Measurements from ENCODE around the gene CACNB4. TPM values are rescaled to one million over a fixed set of nuclear protein-coding genes. Genes with fewer than 3 reads are reported as not detected.
A peak's percentile ranks its signal among the peaks of the same experiment; 100 is the strongest.

CACNB4 gene
- polyA plus RNA-seq, 1 of the 3 experiments (the other 2 are of a cell fraction), result 0.18 TPM

- TF ChIP-seq YY1 (IDR thresholded peaks at IDR 0.05; ENCODE audit: low read depth), result no peak
- TF ChIP-seq SIN3A (IDR thresholded peaks at IDR 0.05; ENCODE audit: borderline replicate concordance, low read depth, low read length), result no peak
- no peak for TF ChIP-seq EP300 (IDR thresholded peaks at IDR 0.05; ENCODE audit: borderline replicate concordance in 1 of 2, low read depth in 1 of 2, low read length in 1 of 2)
- no peak for TF ChIP-seq TCF12 (IDR thresholded peaks at IDR 0.05)
- TF ChIP-seq, protein P1, sequence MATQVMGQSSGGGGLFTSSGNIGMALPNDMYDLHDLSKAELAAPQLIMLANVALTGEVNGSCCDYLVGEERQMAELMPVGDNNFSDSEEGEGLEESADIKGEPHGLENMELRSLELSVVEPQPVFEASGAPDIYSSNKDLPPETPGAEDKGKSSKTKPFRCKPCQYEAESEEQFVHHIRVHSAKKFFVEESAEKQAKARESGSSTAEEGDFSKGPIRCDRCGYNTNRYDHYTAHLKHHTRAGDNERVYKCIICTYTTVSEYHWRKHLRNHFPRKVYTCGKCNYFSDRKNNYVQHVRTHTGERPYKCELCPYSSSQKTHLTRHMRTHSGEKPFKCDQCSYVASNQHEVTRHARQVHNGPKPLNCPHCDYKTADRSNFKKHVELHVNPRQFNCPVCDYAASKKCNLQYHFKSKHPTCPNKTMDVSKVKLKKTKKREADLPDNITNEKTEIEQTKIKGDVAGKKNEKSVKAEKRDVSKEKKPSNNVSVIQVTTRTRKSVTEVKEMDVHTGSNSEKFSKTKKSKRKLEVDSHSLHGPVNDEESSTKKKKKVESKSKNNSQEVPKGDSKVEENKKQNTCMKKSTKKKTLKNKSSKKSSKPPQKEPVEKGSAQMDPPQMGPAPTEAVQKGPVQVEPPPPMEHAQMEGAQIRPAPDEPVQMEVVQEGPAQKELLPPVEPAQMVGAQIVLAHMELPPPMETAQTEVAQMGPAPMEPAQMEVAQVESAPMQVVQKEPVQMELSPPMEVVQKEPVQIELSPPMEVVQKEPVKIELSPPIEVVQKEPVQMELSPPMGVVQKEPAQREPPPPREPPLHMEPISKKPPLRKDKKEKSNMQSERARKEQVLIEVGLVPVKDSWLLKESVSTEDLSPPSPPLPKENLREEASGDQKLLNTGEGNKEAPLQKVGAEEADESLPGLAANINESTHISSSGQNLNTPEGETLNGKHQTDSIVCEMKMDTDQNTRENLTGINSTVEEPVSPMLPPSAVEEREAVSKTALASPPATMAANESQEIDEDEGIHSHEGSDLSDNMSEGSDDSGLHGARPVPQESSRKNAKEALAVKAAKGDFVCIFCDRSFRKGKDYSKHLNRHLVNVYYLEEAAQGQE (IDR thresholded peaks at IDR 0.05; ENCODE audit: low read depth, low read length), result no peak
- TF ChIP-seq USF2 (IDR thresholded peaks at IDR 0.05; ENCODE audit: borderline replicate concordance, low read depth, low read length), result no peak
- no peak for TF ChIP-seq MEF2A (IDR thresholded peaks at IDR 0.05; ENCODE audit: borderline replicate concordance, low read depth)
- peaks cover 0 to 4% of the 10 kb centered on the region in 2 experiments; a peak in 1 of 4 replicates for H3K4me1 ChIP-seq (ENCODE audit: control insufficient read depth in 1 of 2, insufficient read depth in 2 of 2, low read depth in 1 of 2, low read length in 1 of 2)
- WGBS (ENCODE audit: low lambda C conversion rate), result 88% methylated on average over 2 of the region's 2 CpGs
These were observed 257.8 kb downstream of the CACNB4 start for GRCh38 chr2:151841047-151841424.

GRCh38 chr2:151840216-151841046 is 258.4 kb downstream of the CACNB4 start:
- POLR2A ChIA-PET, result no interaction called here
- no peak overlapping the region for H3K27ac ChIP-seq (ENCODE audit: low read depth in 2 of 2, low read length in 1 of 2)
- 61% methylated on average over 5 of the region's 5 CpGs for WGBS (ENCODE audit: low lambda C conversion rate)
- no peaks in the 10 kb centered on the region for H3K79me2 ChIP-seq (ENCODE audit: insufficient read depth)
- no peak overlapping the region for H2AFZ ChIP-seq (ENCODE audit: low read depth)
- H3K36me3 ChIP-seq (replicated peaks in 1 of 2; ENCODE audit: control insufficient read depth in 1 of 2, insufficient read depth in 2 of 2, low read length in 1 of 2), result no peaks in the 10 kb centered on the region
- H3K4me3 ChIP-seq (ENCODE audit: low read depth in 2 of 2, low read length in 1 of 2), result no peak overlapping the region
- H3F3A ChIP-seq (replicated peaks; ENCODE audit: insufficient read depth), result no peaks in the 10 kb centered on the region
- no peaks in the 10 kb centered on the region for H3K9me2 ChIP-seq
- CTCF ChIA-PET, result interaction anchor here (0.8 to 1.1 kb wide), 2 partner anchors 28 to 77 kb away, joined by 3 read pairs; no protein-coding TSS in a partner anchor
- peak; percentile 13 for DNase-seq
- no peaks in the 10 kb centered on the region for H4K20me1 ChIP-seq (ENCODE audit: insufficient read depth)
- no peak overlapping the region for H3K4me2 ChIP-seq
- H3K27me3 ChIP-seq (ENCODE audit: insufficient read depth), result no peaks in the 10 kb centered on the region
- H3K4me1 ChIP-seq (ENCODE audit: control insufficient read depth in 1 of 2, insufficient read depth in 2 of 2, low read depth in 1 of 2, low read length in 1 of 2), result peaks cover 0 to 4% of the 10 kb centered on the region in 2 experiments; a peak in 1 of 4 replicates
- H3K9ac ChIP-seq, result no peak overlapping the region
- TF ChIP-seq MAX (IDR thresholded peaks at IDR 0.05; ENCODE audit: low read depth), result no peak
- peak; percentile 24; the same call in 1 of the 2 replicates for TF ChIP-seq PBX3 (IDR thresholded peaks at IDR 0.05)
- no peaks in the 10 kb centered on the region for H3K9me3 ChIP-seq

More at GRCh38 chr2:151841047-151841424, 257.8 kb downstream of the CACNB4 start:
- Histone ChIP-seq H4K20me1 (ENCODE audit: insufficient read depth) (no peaks in the 10 kb centered on the region), H3K36me3 (replicated peaks in 1 of 2; ENCODE audit: control insufficient read depth in 1 of 2, insufficient read depth in 2 of 2, low read length in 1 of 2) (no peaks in the 10 kb centered on the region), H3K27me3 (ENCODE audit: insufficient read depth) (no peaks in the 10 kb centered on the region), H3F3A (replicated peaks; ENCODE audit: insufficient read depth) (no peaks in the 10 kb centered on the region), H3K79me2 (ENCODE audit: insufficient read depth) (no peaks in the 10 kb centered on the region), H3K9me3 (no peaks in the 10 kb centered on the region), H3K9ac (no peak overlapping the region), H3K4me2 (no peak overlapping the region), H2AFZ (ENCODE audit: low read depth) (no peak overlapping the region), H3K4me3 (ENCODE audit: low read depth in 2 of 2, low read length in 1 of 2) (no peak overlapping the region), H3K27ac (ENCODE audit: low read depth in 2 of 2, low read length in 1 of 2) (no peak overlapping the region), H3K9me2 (no peaks in the 10 kb centered on the region)
- POLR2A ChIA-PET, result no interaction called here
- no peak for DNase-seq
- CTCF ChIA-PET, result interaction anchor here (0.8 to 1.1 kb wide), 2 partner anchors 27 to 76 kb away, joined by 3 read pairs; no protein-coding TSS in a partner anchor

All from SK-N-SH (cell line).